DOHH2 (cell line): ENCODE data around the gene F8.
"Not testable (repeated sequence)": the region's sequence is repeated elsewhere in the genome, so short reads cannot be mapped to it uniquely, and the experiment has no call there.

Experiments used
- EZH2phosphoT487 ChIP-seq: fragments of 200-600 bp; sonication (generic); IDR thresholded peaks from 2 replicates; pipeline ENCODE4 v1.6.1; 2017; ENCODE audit warnings: borderline replicate concordance, mild to moderate bottlenecking, antibody characterized with exemption, low read length, moderate library complexity, mixed read lengths
- TF ChIP-seq, protein P1 (sequence below): fragments of 200-600 bp; sonication (generic); IDR thresholded peaks from one replicate; pipeline ENCODE4 v1.5.1; 2014; ENCODE audit warnings: antibody characterized with exemption, mild to moderate bottlenecking, low read depth, low read length; ENCODE audit not compliant: poor library complexity, severe bottlenecking

DNA sequence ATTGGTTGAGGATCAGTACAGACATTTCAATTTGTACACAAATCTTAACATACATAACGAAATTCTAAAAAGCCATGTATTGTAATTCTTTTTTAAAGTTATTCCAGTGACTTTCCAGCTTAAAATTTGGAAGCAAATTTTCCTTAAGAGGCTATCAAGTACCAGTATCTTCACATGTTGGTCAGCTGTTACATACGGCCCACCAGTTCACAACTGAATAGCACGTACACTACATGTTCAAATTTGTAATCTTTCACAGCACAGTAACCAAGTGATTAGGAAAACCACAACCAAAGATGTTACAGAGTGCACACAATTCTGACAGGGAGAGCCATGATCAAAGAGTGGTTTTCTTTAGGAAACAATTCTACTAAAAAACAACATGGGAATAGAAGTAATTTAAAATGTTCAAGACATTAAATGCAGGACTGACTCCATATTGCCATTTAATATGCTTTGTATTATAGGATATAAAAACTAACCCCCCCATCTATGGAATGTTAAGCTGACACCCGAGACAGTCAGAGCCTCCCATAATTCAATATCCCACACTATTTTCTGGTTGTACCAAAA, 206.1 kb downstream of the F8 start:
- TF ChIP-seq, protein P1, sequence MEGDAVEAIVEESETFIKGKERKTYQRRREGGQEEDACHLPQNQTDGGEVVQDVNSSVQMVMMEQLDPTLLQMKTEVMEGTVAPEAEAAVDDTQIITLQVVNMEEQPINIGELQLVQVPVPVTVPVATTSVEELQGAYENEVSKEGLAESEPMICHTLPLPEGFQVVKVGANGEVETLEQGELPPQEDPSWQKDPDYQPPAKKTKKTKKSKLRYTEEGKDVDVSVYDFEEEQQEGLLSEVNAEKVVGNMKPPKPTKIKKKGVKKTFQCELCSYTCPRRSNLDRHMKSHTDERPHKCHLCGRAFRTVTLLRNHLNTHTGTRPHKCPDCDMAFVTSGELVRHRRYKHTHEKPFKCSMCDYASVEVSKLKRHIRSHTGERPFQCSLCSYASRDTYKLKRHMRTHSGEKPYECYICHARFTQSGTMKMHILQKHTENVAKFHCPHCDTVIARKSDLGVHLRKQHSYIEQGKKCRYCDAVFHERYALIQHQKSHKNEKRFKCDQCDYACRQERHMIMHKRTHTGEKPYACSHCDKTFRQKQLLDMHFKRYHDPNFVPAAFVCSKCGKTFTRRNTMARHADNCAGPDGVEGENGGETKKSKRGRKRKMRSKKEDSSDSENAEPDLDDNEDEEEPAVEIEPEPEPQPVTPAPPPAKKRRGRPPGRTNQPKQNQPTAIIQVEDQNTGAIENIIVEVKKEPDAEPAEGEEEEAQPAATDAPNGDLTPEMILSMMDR = not testable (repeated sequence)
- not testable (repeated sequence) for TF ChIP-seq EZH2phosphoT487
